NCI-H1417 treated with DMSO at 0.1 percent for 48 hours (cell line): Measurements from ENCODE around the gene BMPR1B.
"Not testable (repeated sequence)": the region's sequence is repeated elsewhere in the genome, so short reads cannot be mapped to it uniquely, and the experiment has no call there.

Experiments
- DNase-seq: peaks from one replicate; lab custom pipeline; 2025; lab: John Stamatoyannopoulos, UW

Gene BMPR1B

DNA sequence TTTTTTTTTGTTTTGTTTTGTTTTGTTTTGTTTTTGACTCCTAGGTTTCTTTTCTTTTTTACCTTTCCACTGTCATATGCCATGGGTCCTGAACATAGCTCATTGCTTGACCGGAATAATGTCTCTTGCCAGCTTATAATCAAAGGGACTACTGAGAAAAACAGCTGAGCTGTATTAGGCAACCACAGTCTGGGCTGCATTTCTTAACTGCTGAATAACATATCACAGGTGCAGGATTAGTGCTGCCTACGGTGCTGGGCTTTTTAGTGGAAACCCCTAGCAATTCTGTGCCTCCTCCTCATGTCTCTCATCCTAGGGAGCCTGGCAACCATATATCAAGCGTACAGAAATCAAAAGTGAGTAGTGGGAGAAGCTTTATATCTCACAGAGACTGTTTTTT, 333.5 kb downstream of the BMPR1B start:
- DNase-seq, result no peak

DNA sequence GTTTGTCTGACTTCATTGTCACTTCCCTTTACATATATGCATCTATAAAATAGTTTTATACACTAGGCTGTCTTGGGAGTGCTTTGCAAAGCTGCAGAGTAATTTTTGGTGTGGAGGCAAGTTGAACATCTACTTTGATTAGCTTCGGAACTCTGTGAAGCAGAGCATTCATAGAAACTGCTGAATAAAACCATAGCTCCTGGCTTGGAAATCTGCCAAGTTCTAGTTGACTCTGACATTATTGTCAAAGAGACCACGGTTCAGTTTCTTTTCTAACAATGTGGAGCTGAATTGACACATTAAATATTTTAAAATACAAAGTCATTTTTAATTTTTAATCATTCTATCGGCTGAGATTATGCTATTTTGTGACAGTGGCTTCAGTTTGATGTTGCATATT, 335.0 kb downstream of the BMPR1B start:
- peak; percentile 11 for DNase-seq

DNA sequence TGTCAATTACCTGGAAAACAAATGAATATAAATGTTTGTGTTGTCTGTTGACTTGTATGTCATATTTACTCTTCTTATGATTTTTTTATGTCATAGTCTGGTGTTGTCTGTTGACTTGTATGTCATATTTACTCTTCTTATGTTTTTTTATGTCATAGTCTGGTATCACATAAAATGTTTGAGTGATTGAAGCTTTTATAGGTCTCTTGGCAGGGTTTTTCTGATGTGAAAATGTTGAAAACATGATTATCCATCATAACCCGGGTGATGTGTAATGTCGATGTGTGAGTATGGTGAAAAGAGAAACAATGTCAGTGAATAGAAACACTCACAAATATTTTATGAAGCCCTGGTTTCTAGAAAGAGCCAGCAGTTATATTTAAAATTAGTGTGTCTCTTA, 335.7 kb downstream of the BMPR1B start:
- DNase-seq, result no peak

DNA sequence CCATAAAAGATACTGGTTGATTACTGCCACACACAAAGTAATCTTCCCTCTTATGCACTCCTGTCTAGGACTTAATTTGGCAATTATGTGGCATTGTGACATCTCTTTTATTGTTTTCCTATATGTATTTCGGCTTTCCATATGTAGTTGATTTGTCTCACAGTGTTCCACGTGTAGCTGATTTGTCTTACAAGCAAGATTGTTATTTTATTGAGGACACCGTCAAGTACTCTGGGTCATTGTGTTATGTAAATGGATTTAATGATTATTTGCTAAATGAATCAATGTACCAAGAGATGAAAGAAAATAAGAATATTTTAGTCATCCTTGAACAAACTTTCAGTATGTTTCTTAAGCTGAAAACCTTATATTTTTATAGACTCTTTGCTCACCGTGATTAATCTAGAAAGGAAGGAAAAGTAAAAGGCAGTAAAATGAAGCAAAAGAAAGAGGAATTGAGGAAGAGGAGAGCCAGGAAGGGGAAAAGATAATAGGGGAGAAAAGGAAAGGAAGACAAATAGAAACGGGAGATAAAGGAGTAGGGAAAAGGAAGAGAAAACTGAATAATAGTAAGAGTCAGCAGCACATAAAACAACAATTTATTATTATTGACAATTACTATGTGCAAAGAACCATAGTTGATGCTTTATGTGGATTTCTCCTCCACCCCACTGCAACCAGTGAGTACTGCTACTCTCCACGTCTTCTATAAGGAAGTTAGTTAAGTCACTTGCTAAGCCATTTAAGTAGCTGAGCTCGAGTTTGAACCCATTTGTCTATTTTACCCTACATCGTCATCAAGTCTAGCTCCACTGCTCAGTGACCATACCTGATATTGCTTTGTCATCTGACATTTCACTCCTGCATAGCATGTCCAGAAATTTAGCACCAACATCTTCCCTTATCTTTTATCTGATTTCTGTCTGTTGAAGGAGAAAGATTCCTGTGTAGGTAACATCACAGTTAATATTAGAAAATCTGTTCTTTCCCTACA, 336.5 kb downstream of the BMPR1B start:
- no peak for DNase-seq

DNA sequence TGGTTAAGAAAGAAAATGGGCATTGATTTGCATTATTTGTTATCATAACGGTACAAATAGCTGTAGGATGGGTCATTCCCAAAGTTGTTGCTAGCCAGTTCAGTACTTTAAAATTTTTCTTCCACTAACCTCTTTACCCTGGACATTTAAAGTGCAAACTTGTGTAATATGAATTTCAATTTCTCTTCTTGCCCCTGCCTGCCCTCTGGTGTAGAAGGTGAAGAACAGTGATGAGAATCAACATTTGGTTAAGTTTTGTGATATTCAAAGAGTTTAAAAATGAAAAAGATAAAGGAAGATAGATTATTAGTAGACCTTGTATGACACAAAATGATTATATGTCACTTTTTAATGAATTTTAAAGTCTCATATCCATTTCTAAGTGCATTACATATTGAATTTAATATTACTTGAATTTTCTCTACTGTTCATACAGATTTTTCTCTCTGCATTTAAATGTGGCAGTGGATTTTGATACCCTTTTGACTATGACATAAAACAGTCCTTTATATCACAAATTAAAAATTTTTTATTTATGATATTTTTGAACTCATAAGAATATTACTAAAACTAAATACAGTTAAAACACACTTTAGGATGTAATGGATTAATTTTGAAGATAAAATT, 337.7 kb downstream of the BMPR1B start:
- no peak for DNase-seq

DNA sequence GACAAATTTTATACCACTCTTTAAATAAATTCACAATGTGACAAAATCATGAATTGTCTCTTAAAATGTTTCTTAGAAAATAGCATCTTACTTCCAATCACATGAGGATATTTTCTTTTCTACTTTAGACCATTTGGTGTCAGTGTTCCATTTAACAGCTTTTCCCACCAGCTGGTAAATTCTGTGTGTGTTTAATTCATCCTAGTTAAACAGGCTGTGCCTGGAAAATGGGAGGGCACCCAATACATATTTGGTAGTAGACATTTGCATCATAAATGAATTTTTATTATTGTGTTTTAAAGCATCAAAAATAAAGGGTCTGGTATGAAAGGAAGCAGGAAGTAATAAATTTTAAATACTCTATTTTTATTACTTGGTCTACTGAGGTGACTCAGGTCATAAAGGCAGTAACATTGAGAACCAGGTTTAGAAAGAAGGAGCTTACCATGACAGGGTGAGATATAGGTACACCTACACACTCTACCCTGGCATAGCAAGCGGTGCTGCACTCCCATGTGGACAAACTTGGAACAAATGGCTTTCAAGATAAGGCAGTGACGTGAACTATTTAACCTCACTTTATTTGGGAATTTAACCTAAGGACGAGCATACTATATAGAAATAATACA, 344.5 kb downstream of the BMPR1B start:
- DNase-seq, result no peak

DNA sequence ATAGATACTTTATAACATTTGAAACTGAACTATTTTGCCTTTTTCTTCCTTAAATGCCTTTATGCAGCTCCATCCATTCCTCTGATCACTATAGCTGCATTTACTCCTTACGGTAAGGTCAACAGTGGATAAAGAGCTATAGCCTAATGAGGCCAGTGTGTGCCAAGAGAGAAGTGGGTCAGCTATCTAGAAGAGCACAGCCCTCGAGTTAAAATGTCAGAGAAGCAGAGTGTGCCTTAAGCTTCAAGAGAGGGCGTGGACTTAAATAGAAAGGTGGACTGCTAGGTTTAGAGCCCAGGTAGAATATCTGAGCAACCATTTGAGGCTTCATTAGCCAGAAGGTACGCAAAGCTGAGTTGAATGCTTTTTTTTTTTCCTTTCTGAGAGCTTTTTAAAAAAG, 347.4 kb downstream of the BMPR1B start:
- no peak for DNase-seq

DNA sequence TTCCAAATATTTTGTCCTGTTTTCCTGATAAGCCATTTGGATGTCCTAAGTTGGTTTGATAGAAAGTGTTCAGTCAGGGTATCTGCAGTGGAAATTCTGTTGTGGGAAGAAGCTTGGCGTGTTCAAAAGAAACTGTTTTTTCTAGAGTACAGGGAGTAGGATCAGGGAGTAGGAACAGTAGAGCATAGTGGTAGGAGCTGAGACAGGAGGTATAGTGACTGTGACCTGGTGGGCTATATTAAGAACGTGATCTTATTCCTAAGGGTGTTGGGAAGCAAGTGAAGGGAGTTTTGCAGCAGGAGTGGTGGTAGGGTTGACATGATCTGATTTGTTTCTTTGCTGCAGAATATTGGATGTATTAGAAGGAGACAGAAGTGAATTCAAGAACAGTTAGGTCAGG, 348.2 kb downstream of the BMPR1B start:
- DNase-seq, result no peak

DNA sequence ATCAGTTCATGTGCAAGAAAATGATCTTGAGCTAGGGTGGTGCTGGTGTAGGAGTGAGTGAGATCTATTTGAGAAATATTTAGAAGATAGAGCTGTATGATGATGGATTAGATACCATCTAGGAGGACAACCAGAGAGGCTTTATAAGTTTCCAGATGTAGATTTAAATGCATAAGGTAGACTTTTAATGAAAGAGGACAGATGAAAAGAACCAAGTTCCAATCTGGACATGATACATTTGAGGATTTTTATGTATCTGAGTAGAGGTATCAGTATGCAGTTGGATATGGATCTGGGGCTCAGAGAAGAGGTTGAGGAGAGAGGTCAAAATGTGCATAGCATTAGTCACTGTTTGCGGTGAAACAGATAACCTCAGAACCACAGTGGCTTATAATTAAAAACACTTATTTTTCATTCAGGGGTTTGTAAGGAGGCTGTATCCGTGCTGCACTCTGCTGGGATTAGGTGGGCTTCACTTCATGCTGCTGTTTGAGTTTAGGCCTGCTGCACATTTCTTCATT, 348.7 kb downstream of the BMPR1B start:
- DNase-seq, result no peak

DNA sequence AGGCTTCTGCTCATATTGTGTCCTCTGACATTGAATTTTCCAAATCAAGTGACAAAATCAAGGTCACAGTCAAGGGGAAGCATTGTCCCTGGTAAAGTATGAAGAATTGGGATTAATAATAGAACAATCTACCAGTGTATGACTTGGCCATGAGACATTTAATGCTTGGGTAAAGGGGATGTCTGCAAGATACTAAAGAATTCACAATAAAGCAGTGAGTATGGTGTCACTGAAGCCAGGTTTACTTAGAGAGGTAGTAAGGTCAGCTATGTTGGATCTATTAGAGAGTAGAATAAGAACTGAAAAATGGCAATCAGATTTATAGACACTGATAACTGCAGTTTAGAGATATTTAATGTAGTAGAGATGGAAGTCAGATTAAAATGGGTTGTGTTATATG, 349.2 kb downstream of the BMPR1B start:
- DNase-seq, result no peak

DNA sequence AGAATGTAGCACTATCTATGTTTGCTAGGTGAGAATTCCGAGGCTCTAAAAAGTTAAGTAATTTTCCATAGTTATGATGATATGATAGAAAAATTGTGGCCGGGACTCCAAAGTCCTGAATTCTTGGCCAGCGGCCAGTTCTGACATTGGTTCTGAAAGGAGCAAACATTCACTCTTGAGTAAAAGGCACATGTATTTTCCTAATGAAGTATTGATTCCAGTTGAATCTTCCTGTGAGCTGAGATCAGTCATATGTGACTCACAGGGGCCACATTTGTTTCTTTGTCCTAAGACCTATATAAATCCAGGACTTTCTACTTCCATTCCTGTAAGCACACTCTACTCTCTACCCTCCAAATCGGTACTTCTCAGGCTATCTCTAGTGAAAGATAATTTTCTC, 349.9 kb downstream of the BMPR1B start:
- no peak for DNase-seq

DNA sequence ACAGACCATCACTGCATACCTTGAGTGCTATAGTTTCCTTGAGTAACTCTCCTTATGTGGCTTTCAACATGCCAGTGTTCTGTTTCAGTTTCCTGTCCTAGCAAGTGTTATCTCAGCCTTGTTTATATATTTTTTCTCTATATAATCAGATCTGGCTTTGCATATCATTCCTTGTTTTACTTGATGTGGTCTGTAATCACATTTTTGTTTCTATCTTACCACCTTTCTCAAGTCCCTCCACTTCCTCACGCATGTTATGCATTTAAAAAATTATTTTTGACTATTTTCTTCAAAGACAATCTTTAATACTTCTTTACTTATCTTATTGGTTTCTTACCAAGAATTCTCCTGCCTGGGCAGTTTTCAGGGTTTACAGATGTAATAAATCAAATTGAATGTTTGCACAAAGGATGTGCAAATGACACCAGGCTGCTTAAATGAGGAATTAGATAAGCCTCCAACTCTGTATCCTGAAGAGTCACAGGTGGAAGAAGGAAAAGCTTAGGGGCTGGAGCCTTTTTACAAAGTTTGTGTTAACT, 351.2 kb downstream of the BMPR1B start:
- no peak for DNase-seq

DNA sequence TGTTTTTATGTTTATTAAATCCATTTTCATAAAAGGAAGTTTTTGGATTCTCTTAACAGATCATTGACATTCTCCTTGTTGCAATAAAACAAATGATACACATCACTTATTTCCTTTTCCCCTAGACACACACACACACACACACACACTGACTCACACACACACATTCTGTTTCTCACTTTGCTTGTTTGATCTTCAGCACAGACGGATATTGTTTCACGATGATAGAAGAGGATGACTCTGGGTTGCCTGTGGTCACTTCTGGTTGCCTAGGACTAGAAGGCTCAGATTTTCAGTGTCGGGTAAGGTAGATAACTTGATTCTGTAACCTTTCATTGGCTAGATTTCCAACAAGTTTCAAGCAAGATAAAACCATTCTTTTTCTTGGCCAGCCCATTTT, 356.8 kb downstream of the BMPR1B start:
- DNase-seq, result no peak

DNA sequence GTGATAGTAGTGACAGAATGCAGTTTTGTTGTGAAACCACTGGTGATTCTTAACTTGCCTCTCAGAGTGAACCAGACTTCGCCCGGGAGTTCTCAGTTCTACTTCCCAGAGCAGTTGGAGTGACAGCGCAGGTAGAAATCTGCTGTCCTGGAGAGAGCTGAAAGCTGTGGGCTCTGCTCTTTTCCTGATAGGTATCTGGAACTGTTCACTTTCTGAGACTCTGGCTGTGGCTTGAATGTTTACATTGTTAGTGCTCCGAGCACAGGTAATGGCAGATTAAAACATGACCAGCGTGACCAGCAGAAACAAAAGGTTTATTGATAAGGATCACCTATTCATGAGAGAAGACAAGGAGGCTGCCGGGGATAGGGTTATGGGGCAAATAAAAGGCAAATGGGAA, 360.7 kb downstream of the BMPR1B start:
- DNase-seq, result no peak

DNA sequence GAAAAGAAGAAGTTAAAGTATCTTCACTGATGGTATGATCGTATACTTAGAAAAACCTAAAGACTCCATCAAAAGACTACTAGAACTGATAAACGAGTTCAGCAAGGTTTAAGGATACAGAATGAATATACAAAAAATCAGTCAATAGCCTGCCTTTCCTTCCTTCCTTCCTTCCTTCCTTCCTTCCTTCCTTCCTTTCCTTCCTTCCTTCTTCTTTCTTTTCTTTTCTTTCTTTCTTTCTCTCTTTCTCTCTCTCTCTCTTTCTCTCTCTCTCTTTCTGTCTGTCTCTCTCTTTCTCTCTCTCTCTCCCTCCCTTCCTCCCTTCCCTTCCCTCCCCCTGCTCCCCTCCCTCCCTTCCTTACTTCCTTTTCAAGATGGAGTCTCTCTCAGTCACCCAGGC, 362.7 kb downstream of the BMPR1B start:
- DNase-seq, result no peak

DNA sequence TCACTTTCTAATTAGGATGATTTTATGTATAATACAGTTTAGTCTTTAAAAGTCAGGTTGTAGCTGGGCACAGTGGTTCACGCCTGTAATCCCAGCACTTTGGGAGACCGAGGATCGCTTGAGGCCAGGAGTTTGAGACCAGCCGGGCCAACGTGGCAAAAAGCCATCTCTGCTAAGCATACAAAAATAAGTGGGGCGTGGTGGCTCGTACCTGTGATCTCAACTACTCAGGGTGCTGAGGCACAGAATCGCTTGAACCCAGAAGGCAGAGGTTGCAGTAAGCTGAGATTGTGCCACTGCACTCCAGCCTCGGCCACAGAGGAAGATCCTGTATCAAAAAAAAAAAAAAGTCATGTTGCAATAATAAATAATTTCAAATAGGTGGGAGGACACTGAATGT, 364.2 kb downstream of the BMPR1B start:
- DNase-seq, result no peak

DNA sequence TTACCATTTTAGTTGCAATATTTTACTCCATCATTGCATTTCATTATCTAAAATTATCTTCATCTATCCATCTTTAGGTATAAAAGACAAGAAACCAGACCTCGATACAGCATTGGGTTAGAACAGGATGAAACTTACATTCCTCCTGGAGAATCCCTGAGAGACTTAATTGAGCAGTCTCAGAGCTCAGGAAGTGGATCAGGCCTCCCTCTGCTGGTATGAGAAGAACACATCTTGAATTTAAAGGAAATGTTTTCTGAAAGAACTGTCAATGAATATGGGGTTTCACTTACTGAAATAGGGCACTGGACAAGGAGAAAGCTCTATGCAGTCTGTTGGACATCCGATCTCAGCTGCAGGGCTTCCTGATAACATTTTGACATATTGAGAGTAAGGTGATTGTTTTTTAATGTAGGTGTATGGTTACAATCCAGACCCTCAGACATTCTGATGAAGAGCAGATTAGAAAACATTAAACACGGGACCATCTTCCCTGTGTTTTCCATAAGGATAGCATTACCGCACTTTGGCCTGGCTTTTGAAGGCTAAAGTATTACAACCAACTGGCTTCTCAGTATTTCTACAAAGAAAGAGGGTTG, 367.2 kb downstream of the BMPR1B start:
- no peak for DNase-seq

DNA sequence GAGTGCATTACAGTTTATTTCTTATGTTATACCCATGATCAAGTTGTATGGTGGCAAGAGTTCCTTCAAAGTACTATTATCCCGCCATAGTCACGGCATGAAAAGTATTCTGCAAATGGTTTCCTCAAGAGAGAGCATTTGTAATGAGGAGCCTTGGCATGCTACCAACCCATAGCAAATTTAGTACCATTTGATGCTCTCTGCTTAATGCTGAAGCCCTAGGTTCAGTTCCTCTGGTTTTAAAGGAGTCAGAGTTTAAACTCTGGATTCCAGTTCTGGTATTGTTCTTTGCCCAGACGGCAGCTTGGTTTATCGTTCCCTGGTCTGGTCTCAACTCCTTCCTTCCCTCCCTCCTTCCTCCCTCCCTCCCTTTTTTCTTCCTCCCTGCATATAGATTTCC, 371.3 kb downstream of the BMPR1B start:
- DNase-seq, result no peak

DNA sequence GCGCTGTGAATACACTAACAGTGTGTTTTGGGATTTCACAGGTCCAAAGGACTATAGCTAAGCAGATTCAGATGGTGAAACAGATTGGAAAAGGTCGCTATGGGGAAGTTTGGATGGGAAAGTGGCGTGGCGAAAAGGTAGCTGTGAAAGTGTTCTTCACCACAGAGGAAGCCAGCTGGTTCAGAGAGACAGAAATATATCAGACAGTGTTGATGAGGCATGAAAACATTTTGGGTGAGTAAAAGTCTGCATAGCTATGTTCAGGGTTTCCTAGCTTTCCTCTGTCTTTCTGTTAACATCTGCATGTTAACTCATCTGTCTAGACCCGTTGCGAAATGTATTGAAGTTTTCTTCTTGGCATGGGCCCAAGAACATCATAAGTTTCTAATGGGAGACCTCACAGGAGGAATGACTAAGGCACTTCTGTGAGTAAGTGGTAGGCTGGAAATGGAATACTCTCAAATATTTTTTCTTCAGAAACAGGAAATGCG, 372.1 kb downstream of the BMPR1B start:
- no peak for DNase-seq

DNA sequence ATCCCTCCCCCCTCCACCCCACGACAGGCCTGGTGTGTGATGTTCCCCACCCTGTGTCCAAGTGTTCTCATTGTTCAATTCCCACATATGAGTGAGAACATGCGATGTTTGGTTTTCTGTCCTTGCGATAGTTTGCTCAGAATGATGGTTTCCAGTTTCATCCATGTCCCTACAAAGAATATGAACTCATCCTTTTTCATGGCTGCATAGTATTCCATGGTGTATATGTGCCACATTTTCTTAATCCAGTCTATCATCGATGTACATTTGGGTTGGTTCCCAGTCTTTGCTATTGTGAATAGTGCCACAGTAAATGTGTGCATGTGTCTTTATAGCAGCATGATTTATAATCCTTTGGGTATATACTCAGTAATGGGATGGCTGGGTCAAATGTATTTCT, 376.3 kb downstream of the BMPR1B start:
- DNase-seq, result not testable (repeated sequence)

DNA sequence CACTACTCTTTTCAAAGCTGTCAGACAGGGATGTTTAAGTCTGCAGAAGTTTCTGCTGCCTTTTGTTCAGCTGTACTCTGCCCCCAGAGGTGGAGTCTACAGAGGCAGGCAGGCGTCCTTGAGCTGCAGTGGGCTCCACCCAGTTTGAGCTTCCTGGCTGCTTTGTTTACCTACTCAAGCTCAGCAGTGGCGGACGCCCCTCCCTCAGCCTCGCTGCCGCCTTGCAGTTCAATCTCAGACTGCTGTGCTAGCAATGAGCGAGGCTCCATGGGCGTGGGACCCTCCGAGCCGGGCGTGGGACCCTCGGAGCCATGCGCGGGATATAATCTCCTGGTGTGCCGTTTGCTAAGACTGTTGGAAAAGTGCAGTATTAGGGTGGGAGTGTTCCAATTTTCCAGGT, 381.7 kb downstream of the BMPR1B start:
- DNase-seq, result not testable (repeated sequence)

DNA sequence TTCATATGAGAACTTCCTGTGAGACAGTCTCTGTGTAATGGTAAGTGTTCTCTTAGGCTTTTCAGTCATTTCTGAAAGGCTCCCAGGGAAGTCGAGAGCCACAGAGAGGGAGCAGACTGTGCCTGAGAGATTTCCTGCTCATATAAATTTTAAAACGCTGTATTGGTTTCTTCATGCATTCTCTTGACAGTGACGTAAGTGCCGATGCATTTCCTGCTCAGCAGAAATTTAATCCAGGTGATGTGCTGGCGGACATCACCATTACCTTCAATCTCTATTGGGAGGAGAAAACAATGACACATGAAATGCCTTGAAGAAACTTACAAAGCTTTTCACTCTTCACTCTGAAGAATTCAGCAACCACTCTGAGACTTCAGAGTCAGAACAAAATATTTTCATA, 383.6 kb downstream of the BMPR1B start:
- no peak for DNase-seq
